Suprapubic skin (tissue), 4 donors: ENCODE measurements around the gene RAP1GAP. TPM values are rescaled to one million over a fixed set of nuclear protein-coding genes. Genes with fewer than 3 reads are reported as not detected.

Experiments used
- DNase-seq, 2 donors: peaks; one replicate each; pipeline ENCODE4 v3.0.0-alpha.2; 2019; ENCODE audit warnings: low spot score in 2 of 2
- H3K27ac ChIP-seq: fragments of 200-600 bp; sonication (generic); one replicate; pipeline ENCODE4 v1.5.1; 2019
- H3K27me3 ChIP-seq: fragments of 200-600 bp; sonication (generic); one replicate; pipeline ENCODE4 v1.5.1; 2019
- H3K36me3 ChIP-seq: fragments of 200-600 bp; sonication (generic); one replicate; pipeline ENCODE4 v1.5.1; 2019
- H3K4me1 ChIP-seq: fragments of 200-600 bp; sonication (generic); one replicate; pipeline ENCODE4 v1.5.1; 2019
- H3K4me3 ChIP-seq: fragments of 200-600 bp; sonication (generic); one replicate; pipeline ENCODE4 v1.5.1; 2019; ENCODE audit warnings: mild to moderate bottlenecking
- H3K9me3 ChIP-seq: fragments of 200-600 bp; sonication (generic); one replicate; pipeline ENCODE4 v1.5.1; 2019
- CTCF ChIP-seq, 2 donors: fragments of 200-600 bp in 1 of 2; fragments of 450-650 bp in 1 of 2; sonication (generic) in 1 of 2; IDR thresholded peaks; one replicate each; pipeline ENCODE4 v1.5.1; 2016 to 2019; ENCODE audit warnings: antibody characterized with exemption in 2 of 2, mild to moderate bottlenecking in 1 of 2, moderate library complexity in 1 of 2
- EP300 ChIP-seq: sonication (generic); formaldehyde crosslinking; IDR thresholded peaks from one replicate; pipeline ENCODE4 v1.6.1; 2017; ENCODE audit warnings: antibody characterized with exemption
- POLR2A ChIP-seq, 2 donors: fragments of 450-650 bp; IDR thresholded peaks; one replicate each; pipeline ENCODE4 v1.6.1; 2017; ENCODE audit warnings: antibody characterized with exemption in 2 of 2, mild to moderate bottlenecking in 2 of 2, moderate library complexity in 2 of 2
- POLR2AphosphoS5 ChIP-seq, 3 donors: sonication (generic); formaldehyde crosslinking; IDR thresholded peaks; one replicate each; pipeline ENCODE4 v1.6.1; 2017; ENCODE audit warnings: antibody characterized with exemption in 3 of 3
- WGBS: methylation state at CpG from one replicate; pipeline ENCODE4 v1.1.5; 2018; 5-methylcytosine and 5-hydroxymethylcytosine counted together
- total RNA-seq, 4 donors: library from RNA; depleted of rRNA; stranded (reverse); fragments of >200 nt; gene quantifications; one replicate each; pipeline ENCODE4 v1.1.0, GENCODE V29; 2016

Gene RAP1GAP
- total RNA-seq, 4 donors from 2014 or later = 1.5 to 4.9 (median 3.6) TPM

DNA sequence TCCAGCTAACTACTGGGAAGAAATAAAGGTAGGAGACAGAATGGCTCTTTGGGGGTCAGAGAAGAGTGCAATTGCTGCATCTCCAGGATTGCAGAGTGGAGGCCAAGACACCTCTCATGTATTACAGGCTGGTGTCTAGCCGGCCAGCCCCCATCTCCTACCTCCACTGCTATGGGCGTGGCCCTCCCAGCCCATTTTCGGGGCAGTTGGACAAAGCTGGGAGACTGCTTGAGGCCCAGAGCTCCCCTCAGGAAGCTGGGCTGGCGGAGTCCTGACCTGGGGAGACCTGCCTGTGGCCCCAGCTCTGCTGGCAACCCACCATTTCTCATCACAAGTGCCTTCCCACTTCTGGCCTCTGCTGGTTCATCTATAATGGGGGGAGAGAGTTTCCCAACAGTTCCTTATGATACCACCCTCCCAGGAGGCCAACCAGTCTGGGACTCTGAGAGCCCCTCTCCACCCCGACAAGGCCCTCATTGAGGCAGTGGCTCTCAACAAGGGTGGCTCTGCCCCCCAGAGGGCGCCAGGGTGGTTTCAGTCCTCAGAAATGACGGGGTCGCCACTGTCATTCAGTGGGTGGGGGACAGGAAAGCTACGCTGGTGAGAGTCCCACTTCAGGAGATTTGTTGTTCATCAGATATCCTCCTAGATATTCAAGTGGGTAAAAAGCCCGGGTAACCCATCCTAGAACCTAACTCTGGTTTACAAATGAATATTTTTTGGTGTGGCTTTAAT is 11.5 kb downstream of the RAP1GAP start:
- Histone ChIP-seq H3K27ac (no peak overlapping the region), H3K27me3 (peaks cover 17% of the 10 kb centered on the region), H3K36me3 (no peaks in the 10 kb centered on the region), H3K9me3 (no peaks in the 10 kb centered on the region), H3K4me1 (peaks cover 11% of the 10 kb centered on the region), H3K4me3 (no peak overlapping the region)
- DNase-seq = no peak
- WGBS = 79% methylated on average over 10 of the region's 10 CpGs
- TF ChIP-seq CTCF (IDR thresholded peaks at IDR 0.05) = no peak
- TF ChIP-seq EP300 = no peak
- no peak for TF ChIP-seq POLR2AphosphoS5 (IDR thresholded peaks at IDR 0.05)
- no peak for TF ChIP-seq POLR2A (IDR thresholded peaks at IDR 0.05)

GRCh38 chr1:21655748-21656147 is 13.4 kb downstream of the RAP1GAP start:
- Histone ChIP-seq H3K4me3 (no peak overlapping the region), H3K9me3 (no peaks in the 10 kb centered on the region), H3K27me3 (peaks cover 17% of the 10 kb centered on the region), H3K36me3 (no peaks in the 10 kb centered on the region), H3K4me1 (peaks cover 28% of the 10 kb centered on the region), H3K27ac (no peak overlapping the region)
- DNase-seq = no peak
- TF ChIP-seq CTCF (IDR thresholded peaks at IDR 0.05) (no peak), EP300 (no peak), POLR2A (IDR thresholded peaks at IDR 0.05) (no peak), POLR2AphosphoS5 (IDR thresholded peaks at IDR 0.05) (no peak)
- 11% methylated on average over 4 of the region's 4 CpGs for WGBS

DNA sequence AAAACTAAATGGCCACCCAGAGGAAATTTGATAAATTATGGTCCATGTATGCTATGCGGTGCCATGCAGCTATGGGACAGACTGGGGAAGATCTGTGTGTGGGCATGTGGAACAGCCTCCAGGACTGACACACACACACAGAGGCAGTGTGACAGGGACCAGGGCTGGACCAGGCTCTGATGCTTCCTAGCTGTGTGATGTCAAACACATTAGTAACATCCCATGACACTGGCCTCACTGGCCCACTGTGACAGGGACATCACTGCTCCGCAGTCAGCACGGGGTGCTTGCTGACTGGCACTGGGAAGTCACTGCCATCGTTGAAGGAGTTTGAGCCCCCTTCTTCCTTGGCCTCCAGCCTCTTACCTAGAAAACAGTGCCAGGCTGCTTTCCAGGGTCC is 13.9 kb downstream of the RAP1GAP start:
- Histone ChIP-seq H3K4me1 (peaks cover 31% of the 10 kb centered on the region), H3K36me3 (no peaks in the 10 kb centered on the region), H3K27ac (no peak overlapping the region), H3K27me3 (peaks cover 18% of the 10 kb centered on the region), H3K9me3 (no peaks in the 10 kb centered on the region), H3K4me3 (no peak overlapping the region)
- no peak for TF ChIP-seq CTCF (IDR thresholded peaks at IDR 0.05)
- no peak for TF ChIP-seq EP300
- TF ChIP-seq POLR2AphosphoS5 (IDR thresholded peaks at IDR 0.05) = no peak
- TF ChIP-seq POLR2A (IDR thresholded peaks at IDR 0.05) = no peak
- WGBS = 70% methylated on average over 4 of the region's 4 CpGs
- DNase-seq = no peak

GRCh38 chr1:21654209-21654608 is 14.9 kb downstream of the RAP1GAP start:
- Histone ChIP-seq H3K27me3 (peaks cover 20% of the 10 kb centered on the region), H3K9me3 (no peaks in the 10 kb centered on the region), H3K36me3 (no peaks in the 10 kb centered on the region), H3K4me1 (peaks cover 27% of the 10 kb centered on the region), H3K4me3 (no peak overlapping the region), H3K27ac (no peak overlapping the region)
- TF ChIP-seq POLR2AphosphoS5 (IDR thresholded peaks at IDR 0.05) (no peak), POLR2A (IDR thresholded peaks at IDR 0.05) (no peak), EP300 (no peak), CTCF (IDR thresholded peaks at IDR 0.05) (no peak)
- DNase-seq = no peak
- 78% methylated on average over 6 of the region's 6 CpGs for WGBS

DNA sequence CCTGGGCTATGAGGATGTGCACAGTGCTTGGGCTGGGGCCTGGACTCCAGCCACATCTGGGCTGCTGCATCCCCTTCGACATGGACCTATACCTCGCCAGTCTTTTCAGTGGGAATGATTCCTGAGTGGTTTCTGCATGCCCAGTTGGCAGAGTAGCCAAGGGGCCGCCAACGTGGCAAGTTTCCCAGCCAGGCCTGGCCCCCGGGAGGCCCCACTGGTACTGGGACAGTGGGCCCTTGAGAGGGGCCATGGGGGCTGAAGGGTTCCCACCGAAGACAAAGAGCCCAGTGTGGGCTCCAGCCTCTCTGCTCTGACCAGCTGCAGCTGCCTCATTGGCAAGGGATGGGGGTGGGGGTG is 15.4 kb downstream of the RAP1GAP start:
- H3K4me1 ChIP-seq = peaks cover 26% of the 10 kb centered on the region
- no peak overlapping the region for H3K27ac ChIP-seq
- no peaks in the 10 kb centered on the region for H3K36me3 ChIP-seq
- TF ChIP-seq CTCF (IDR thresholded peaks at IDR 0.05) (no peak), POLR2A (IDR thresholded peaks at IDR 0.05) (no peak), POLR2AphosphoS5 (IDR thresholded peaks at IDR 0.05) (no peak), EP300 (no peak)
- no peak for DNase-seq
- 55% methylated on average over 3 of the region's 6 CpGs for WGBS
- no peak overlapping the region for H3K4me3 ChIP-seq
- H3K27me3 ChIP-seq = peaks cover 25% of the 10 kb centered on the region
- no peaks in the 10 kb centered on the region for H3K9me3 ChIP-seq
